Esophagus muscularis mucosa (tissue), 4 donors: ENCODE measurements around the gene DCAF10. TPM values are rescaled to one million over a fixed set of nuclear protein-coding genes. Genes with fewer than 3 reads are reported as not detected.
"Not testable (repeated sequence)": the region's sequence is repeated elsewhere in the genome, so short reads cannot be mapped to it uniquely, and the experiment has no call there.

Experiments used
- DNase-seq: peaks from one replicate; pipeline ENCODE4 v3.0.0-alpha.2; 2017; ENCODE audit errors: extremely low spot score
- H3K27ac ChIP-seq, 4 donors: fragments of 200-600 bp; sonication (generic); replicated peaks in 1 of 4; 1 replicate in 3 of 4; 2 replicates in 1 of 4; pipeline ENCODE4 v1.5.1; 2016 to 2019; ENCODE audit warnings: mild to moderate bottlenecking in 1 of 4
- H3K27me3 ChIP-seq, 4 donors: fragments of 200-600 bp; sonication (generic); one replicate each; pipeline versions ENCODE4 v1.5.1 to v1.6.0; 2016 to 2019
- H3K36me3 ChIP-seq, 4 donors: fragments of 200-600 bp; sonication (generic); one replicate each; pipeline ENCODE4 v1.5.1; 2016 to 2019
- H3K4me1 ChIP-seq, 4 donors: fragments of 200-600 bp; sonication (generic); one replicate each; pipeline ENCODE4 v1.5.1; 2016 to 2019
- H3K4me3 ChIP-seq, 4 donors: fragments of 200-600 bp; sonication (generic); 1 replicate in 2 of 4; 2 replicates in 2 of 4; pipeline ENCODE4 v1.5.1; 2016 to 2019; ENCODE audit warnings: mild to moderate bottlenecking in 4 of 4, moderate library complexity in 1 of 4
- H3K9me3 ChIP-seq, 4 donors: fragments of 200-600 bp; sonication (generic); 1 replicate in 3 of 4; 2 replicates in 1 of 4; pipeline ENCODE4 v1.5.1; 2016 to 2019
- EP300 ChIP-seq: sonication (generic); formaldehyde crosslinking; IDR thresholded peaks from one replicate; pipeline ENCODE4 v1.6.1; 2017; ENCODE audit warnings: antibody characterized with exemption
- POLR2A ChIP-seq: fragments of 450-650 bp; IDR thresholded peaks from one replicate; pipeline ENCODE4 v1.6.1; 2017; ENCODE audit warnings: antibody characterized with exemption, moderate library complexity, mild to moderate bottlenecking, low read depth
- POLR2AphosphoS5 ChIP-seq, 2 donors: sonication (generic); formaldehyde crosslinking; IDR thresholded peaks; one replicate each; pipeline ENCODE4 v1.6.1; 2017; ENCODE audit warnings: antibody characterized with exemption in 2 of 2
- WGBS: methylation state at CpG from one replicate; pipeline ENCODE4 v1.1.5; 2018; 5-methylcytosine and 5-hydroxymethylcytosine counted together
- intact Hi-C: fragments of 100-400 bp; cut with DNase I; formaldehyde crosslinking; loops from one replicate; pipeline ENCODE4 v1.15.1; 2023
- total RNA-seq, 4 donors: library from RNA; depleted of rRNA; stranded (reverse); fragments of >200 nt; gene quantifications; one replicate each; pipeline versions ENCODE4 v1.1.0 to v1.2.1, GENCODE V29; 2016
- TF ChIP-seq, protein P1 (sequence below), 3 experiments: fragments of 200-600 bp in 2 of 3; fragments of 450-650 bp in 1 of 3; sonication (generic) in 2 of 3; IDR thresholded peaks; one replicate each; pipeline ENCODE4 v1.5.1; 2017 to 2019; ENCODE audit warnings: antibody characterized with exemption in 3 of 3, mild to moderate bottlenecking in 2 of 3, moderate library complexity in 1 of 3

DCAF10 gene
- total RNA-seq, 4 donors from 2014 or later: 19.4 to 40.6 (median 36.6) TPM

DNA sequence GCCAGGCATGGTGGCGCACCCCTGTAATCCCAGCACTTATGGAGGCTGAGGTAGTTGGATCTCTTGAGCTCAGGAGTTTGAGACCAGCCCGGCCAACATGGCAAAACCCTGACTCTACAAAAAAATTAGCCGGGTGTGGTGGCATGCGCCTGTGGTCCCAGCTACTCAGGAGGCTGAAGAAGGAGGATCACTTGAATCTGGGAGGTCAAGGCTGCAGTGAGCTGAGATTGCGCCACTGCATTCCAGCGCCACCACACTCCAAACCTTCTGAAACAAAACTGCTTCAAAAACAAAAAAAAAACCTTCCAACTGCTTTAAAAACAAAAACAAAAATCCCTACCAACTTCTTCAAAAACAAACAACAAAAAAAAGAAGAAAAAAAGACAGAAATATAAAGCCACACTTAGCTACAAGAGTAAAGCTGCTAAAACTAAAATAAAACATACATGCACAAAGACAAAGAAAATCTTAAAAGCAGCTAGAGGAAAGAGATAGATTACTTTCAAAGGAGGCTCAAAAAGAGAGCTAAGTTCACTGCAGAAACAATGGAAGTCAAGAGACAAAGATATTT is 11.4 kb downstream of the DCAF10 start:
- Histone ChIP-seq H3K4me1 (peaks cover 0 to 5% (median 0%) of the 10 kb centered on the region in 4 donors), H3K4me3 (no peak overlapping the region), H3K27me3 (no peaks in the 10 kb centered on the region), H3K27ac (no peak overlapping the region), H3K36me3 (peaks cover 0 to 5% (median 0%) of the 10 kb centered on the region in 4 donors), H3K9me3 (no peaks in the 10 kb centered on the region)
- DNase-seq: no peak
- 98% methylated on average over 6 of the region's 6 CpGs for WGBS
- intact Hi-C loops: no loop called here
- TF ChIP-seq, protein P1, sequence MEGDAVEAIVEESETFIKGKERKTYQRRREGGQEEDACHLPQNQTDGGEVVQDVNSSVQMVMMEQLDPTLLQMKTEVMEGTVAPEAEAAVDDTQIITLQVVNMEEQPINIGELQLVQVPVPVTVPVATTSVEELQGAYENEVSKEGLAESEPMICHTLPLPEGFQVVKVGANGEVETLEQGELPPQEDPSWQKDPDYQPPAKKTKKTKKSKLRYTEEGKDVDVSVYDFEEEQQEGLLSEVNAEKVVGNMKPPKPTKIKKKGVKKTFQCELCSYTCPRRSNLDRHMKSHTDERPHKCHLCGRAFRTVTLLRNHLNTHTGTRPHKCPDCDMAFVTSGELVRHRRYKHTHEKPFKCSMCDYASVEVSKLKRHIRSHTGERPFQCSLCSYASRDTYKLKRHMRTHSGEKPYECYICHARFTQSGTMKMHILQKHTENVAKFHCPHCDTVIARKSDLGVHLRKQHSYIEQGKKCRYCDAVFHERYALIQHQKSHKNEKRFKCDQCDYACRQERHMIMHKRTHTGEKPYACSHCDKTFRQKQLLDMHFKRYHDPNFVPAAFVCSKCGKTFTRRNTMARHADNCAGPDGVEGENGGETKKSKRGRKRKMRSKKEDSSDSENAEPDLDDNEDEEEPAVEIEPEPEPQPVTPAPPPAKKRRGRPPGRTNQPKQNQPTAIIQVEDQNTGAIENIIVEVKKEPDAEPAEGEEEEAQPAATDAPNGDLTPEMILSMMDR (IDR thresholded peaks at IDR 0.05): no peak
- TF ChIP-seq EP300 (no peak), POLR2A (no peak), POLR2AphosphoS5 (IDR thresholded peaks at IDR 0.05) (no peak)

GRCh38 chr9:37812773-37813379 is 12.3 kb downstream of the DCAF10 start:
- no peak overlapping the region for H3K4me3 ChIP-seq
- no peak for DNase-seq
- H3K4me1 ChIP-seq: peaks cover 0 to 3% (median 0%) of the 10 kb centered on the region in 4 donors
- intact Hi-C loops: no loop called here
- H3K27me3 ChIP-seq: no peaks in the 10 kb centered on the region
- WGBS: 91% methylated on average over 5 of the region's 5 CpGs
- TF ChIP-seq POLR2AphosphoS5 (IDR thresholded peaks at IDR 0.05): no peak
- TF ChIP-seq, protein P1 (IDR thresholded peaks at IDR 0.05): no peak
- TF ChIP-seq EP300: no peak
- no peak for TF ChIP-seq POLR2A
- peaks cover 0 to 2% (median 0%) of the 10 kb centered on the region in 4 donors for H3K36me3 ChIP-seq
- H3K9me3 ChIP-seq: no peaks in the 10 kb centered on the region
- no peak overlapping the region for H3K27ac ChIP-seq

- Histone ChIP-seq H3K4me1 (peaks cover 0 to 3% (median 0%) of the 10 kb centered on the region in 4 donors), H3K27ac (no peak overlapping the region), H3K9me3 (no peaks in the 10 kb centered on the region), H3K36me3 (peaks cover 0 to 26% (median 13%) of the 10 kb centered on the region in 4 donors), H3K4me3 (no peak overlapping the region), H3K27me3 (no peaks in the 10 kb centered on the region)
- WGBS: 93% methylated on average over 2 of the region's 2 CpGs
- intact Hi-C loops: no loop called here
- TF ChIP-seq, protein P1 (IDR thresholded peaks at IDR 0.05): no peak
- no peak for TF ChIP-seq EP300
- no peak for TF ChIP-seq POLR2AphosphoS5 (IDR thresholded peaks at IDR 0.05)
- no peak for TF ChIP-seq POLR2A
- DNase-seq: no peak
Observed at GRCh38 chr9:37818849-37819248, 18.3 kb downstream of the DCAF10 start.

DNA sequence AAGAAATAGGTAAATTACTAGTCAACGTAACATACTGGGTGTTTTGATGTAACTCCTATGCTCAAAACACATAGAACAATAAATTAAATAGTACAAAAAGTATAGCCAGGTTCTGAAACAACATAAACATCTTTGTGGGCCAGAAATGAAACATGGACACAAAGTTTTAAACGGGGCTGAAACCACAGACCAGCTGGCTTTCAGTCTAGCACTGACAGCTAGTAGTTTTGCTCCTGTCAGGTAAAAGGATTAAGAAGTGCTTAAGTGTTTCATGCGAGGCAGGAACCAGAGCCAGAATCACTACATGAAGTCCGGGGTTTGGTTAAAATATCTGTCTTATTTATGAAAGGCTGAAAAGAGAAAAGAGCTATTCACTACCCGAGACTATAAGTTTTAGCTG is 19.5 kb downstream of the DCAF10 start:
- Histone ChIP-seq H3K27me3 (no peaks in the 10 kb centered on the region), H3K4me1 (no peaks in the 10 kb centered on the region), H3K9me3 (no peaks in the 10 kb centered on the region), H3K36me3 (peaks cover 0 to 34% (median 19%) of the 10 kb centered on the region in 4 donors), H3K4me3 (no peak overlapping the region), H3K27ac (no peak overlapping the region)
- WGBS: 85% methylated on average over 5 of the region's 5 CpGs
- TF ChIP-seq, protein P1 (IDR thresholded peaks at IDR 0.05): no peak
- TF ChIP-seq POLR2AphosphoS5 (IDR thresholded peaks at IDR 0.05): no peak
- TF ChIP-seq POLR2A: no peak
- no peak for TF ChIP-seq EP300
- intact Hi-C loops: no loop called here
- DNase-seq: no peak

DNA sequence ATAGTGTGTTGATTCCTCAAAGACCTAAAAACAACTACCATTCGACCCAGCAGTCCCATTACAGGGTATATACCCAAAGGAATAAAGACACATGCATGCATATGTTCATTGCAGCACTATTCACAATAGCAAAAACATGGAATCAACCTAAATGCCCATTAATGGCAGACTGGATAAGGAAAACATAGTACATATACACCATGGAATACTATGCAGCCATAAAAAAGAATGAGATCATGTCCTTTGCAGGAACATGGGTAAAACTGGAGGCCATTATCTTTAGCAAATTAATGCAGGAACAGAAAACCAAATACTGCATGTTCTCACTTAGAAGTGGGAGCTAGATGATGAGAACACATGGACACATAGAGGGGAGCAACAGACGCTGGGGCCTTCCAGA is 24.6 kb downstream of the DCAF10 start:
- H3K9me3 ChIP-seq, H3K4me3 ChIP-seq, H3K27me3 ChIP-seq, H3K27ac ChIP-seq, DNase-seq, intact Hi-C loops: not testable (repeated sequence)
- Histone ChIP-seq H3K4me1 (peaks cover 0 to 11% (median 6%) of the 10 kb centered on the region in 4 donors), H3K36me3 (peaks cover 0 to 61% (median 40%) of the 10 kb centered on the region in 4 donors)
- 92% methylated on average over 2 of the region's 2 CpGs for WGBS
